ENCODE data around the gene AVEN.

GRCh38 chr15:34012461-34013028, 26.5 kb downstream of the AVEN start:
- no peak for TF ChIP-seq CTCF (conservative IDR thresholded peaks at IDR 0.05; ENCODE audit: low read length)
- no peak for TF ChIP-seq EZH2phosphoT487 (IDR thresholded peaks at IDR 0.05; ENCODE audit: borderline replicate concordance, low read depth, low read length)
